GM20000 (cell line): Measurements from ENCODE around the gene SLC25A27.

Experiments used
- DNase-seq: peaks from one replicate; pipeline ENCODE4 v3.0.0; 2012; ENCODE audit warnings: low spot score
- CTCF ChIP-seq: IDR thresholded peaks from 2 replicates; pipeline ENCODE4 v1.5.1; 2012; ENCODE audit warnings: mild to moderate bottlenecking, control low read depth; ENCODE audit errors: extremely low read depth, missing control alignments

Gene SLC25A27

GRCh38 chr6:46688966-46689335 is 36.2 kb downstream of the SLC25A27 start:
- TF ChIP-seq CTCF = no peak
- DNase-seq = no peak

DNA sequence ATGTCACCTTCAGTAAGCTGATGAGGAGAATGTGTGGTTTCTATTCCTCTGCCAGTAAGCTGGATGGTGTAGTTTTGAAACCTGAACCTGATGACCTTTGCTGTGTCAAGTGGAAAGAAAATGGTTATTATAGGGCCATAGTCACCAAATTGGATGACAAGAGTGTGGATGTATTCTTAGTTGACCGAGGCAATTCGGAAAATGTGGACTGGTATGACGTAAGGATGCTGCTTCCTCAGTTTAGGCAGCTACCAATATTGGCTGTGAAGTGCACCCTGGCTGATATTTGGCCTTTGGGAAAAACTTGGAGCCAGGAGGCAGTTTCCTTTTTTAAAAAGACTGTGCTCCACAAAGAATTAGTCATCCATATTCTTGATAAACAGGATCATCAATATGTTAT is 36.9 kb downstream of the SLC25A27 start:
- no peak for TF ChIP-seq CTCF
- no peak for DNase-seq

DNA sequence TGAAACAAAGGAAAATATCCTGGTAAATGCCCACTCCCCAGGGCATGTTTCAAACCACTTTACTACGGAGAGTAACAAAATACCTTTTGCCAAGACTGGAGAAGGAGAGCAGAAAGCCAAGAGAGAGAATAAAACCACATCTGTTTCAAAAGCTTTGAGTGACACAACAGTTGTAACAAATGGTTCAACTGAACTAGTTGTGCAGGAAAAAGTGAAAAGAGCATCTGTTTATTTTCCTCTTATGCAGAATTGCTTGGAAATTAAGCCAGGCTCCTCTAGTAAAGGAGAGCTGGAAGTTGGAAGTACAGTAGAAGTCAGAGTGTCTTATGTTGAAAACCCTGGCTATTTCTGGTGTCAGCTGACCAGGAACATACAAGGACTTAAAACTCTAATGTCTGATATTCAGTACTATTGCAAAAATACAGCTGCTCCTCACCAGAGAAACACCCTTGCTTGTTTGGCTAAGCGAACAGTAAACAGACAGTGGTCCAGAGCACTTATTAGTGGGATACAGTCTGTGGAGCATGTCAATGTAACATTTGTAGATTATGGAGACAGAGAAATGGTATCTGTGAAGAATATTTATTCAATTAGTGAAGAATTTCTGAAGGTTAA is 37.5 kb downstream of the SLC25A27 start:
- no peak for TF ChIP-seq CTCF

GRCh38 chr6:46690911-46691451 is 38.2 kb downstream of the SLC25A27 start:
- DNase-seq = no peak
- TF ChIP-seq CTCF = no peak

More for the DNA sequence above, 37.5 kb downstream of the SLC25A27 start:
- no peak for DNase-seq

- DNase-seq = no peak
- no peak for TF ChIP-seq CTCF
These were observed 47.2 kb downstream of the SLC25A27 start for GRCh38 chr6:46699970-46700369.

DNA sequence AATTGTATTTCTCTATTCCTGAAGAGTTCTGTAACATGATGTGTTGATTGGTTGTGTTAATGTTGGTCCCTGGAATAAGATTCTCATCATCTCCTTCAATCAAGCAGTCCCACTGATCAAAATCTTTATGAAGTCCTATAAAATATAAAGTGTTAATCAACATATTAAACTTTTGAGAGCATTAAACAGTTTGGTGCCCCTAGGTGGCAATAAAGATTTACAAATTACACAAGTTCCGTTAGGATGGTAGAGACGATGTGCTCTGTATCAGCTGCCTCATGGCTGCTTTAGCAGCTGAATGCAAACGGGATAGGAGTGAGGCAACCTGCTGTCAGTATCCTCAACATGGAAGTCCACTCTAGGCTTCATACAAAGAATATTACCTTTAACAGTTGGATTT is 51.8 kb downstream of the SLC25A27 start:
- TF ChIP-seq CTCF = no peak
- no peak for DNase-seq

GRCh38 chr6:46706464-46706863 is 53.7 kb downstream of the SLC25A27 start:
- no peak for TF ChIP-seq CTCF
- DNase-seq = no peak
